Ishikawa (cell line): ENCODE measurements around the gene MARS1.

Experiments
- CEBPB ChIP-seq: IDR thresholded peaks from 2 replicates; pipeline ENCODE4 v1.6.1; 2012
- CREB1 ChIP-seq: IDR thresholded peaks from 2 replicates; pipeline ENCODE4 v1.6.1; 2012; ENCODE audit warnings: low read depth
- EGR1 ChIP-seq: IDR thresholded peaks from 2 replicates; pipeline ENCODE4 v1.6.1; 2012
- EP300 ChIP-seq: IDR thresholded peaks from 2 replicates; pipeline ENCODE4 v1.6.1; 2012; ENCODE audit warnings: borderline replicate concordance
- FOXM1 ChIP-seq: IDR thresholded peaks from 2 replicates; pipeline ENCODE4 v1.6.1; 2012; ENCODE audit warnings: low read depth, borderline replicate concordance
- MAX ChIP-seq: IDR thresholded peaks from 2 replicates; pipeline ENCODE4 v1.6.1; 2012
- NFIC ChIP-seq: IDR thresholded peaks from 2 replicates; pipeline ENCODE4 v1.6.1; 2012
- RAD21 ChIP-seq: IDR thresholded peaks from 2 replicates; pipeline ENCODE4 v1.6.1; 2012; ENCODE audit warnings: low read depth
- REST ChIP-seq: IDR thresholded peaks from 2 replicates; pipeline ENCODE4 v1.6.1; 2012; ENCODE audit warnings: low read depth, mild to moderate bottlenecking
- TAF1 ChIP-seq: IDR thresholded peaks from 2 replicates; pipeline ENCODE4 v1.6.1; 2012; ENCODE audit warnings: low read depth, mild to moderate bottlenecking
- TCF12 ChIP-seq: IDR thresholded peaks from 2 replicates; pipeline ENCODE4 v1.6.1; 2012; ENCODE audit warnings: low read depth
- TEAD4 ChIP-seq: IDR thresholded peaks from 2 replicates; pipeline ENCODE4 v1.6.1; 2012
- USF1 ChIP-seq: IDR thresholded peaks from 2 replicates; pipeline ENCODE4 v1.6.1; 2012
- YY1 ChIP-seq: IDR thresholded peaks from 2 replicates; pipeline ENCODE4 v1.6.1; 2012; ENCODE audit warnings: low read depth
- ZBTB7A ChIP-seq: IDR thresholded peaks from 2 replicates; pipeline ENCODE4 v1.6.1; 2012; ENCODE audit warnings: low read depth

Gene MARS1

GRCh38 chr12:57487597-57488401, at the start of gene MARS1:
MARS1 (plus strand) TSS chr12:57488068; CDS start chr12:57488091, 23 bp downstream.
- TF ChIP-seq MAX (peak; percentile 95), USF1 (peak; percentile 29; the same call in 1 of the 2 replicates), EGR1 (no peak), FOXM1 (no peak), EP300 (no peak), YY1 (peak; percentile 86), RAD21 (no peak), TAF1 (peak; percentile 88), REST (no peak), CREB1 (peak; percentile 38; the same call in 1 of the 2 replicates), TEAD4 (no peak), NFIC (peak; percentile 6; the same call in 1 of the 2 replicates), TCF12 (peak; percentile 67), CEBPB (peak; percentile 83), ZBTB7A (no peak)

- TF ChIP-seq CEBPB (no peak), TEAD4 (no peak), EP300 (no peak), TCF12 (no peak), NFIC (no peak), FOXM1 (no peak), EGR1 (no peak), YY1 (no peak), ZBTB7A (no peak), RAD21 (no peak), MAX (no peak), CREB1 (no peak), REST (no peak), TAF1 (no peak)
These were observed 49.5 kb upstream of the MARS1 start for GRCh38 chr12:57438400-57438799.

GRCh38 chr12:57439762-57440266, 48.1 kb upstream of the MARS1 start:
- TF ChIP-seq TAF1: no peak
- no peak for TF ChIP-seq USF1
- no peak for TF ChIP-seq YY1
- TF ChIP-seq EP300: no peak
- no peak for TF ChIP-seq EGR1
- TF ChIP-seq REST: no peak
- TF ChIP-seq FOXM1: no peak
- TF ChIP-seq ZBTB7A: no peak

GRCh38 chr12:57441846-57442427, 45.9 kb upstream of the MARS1 start:
- no peak for TF ChIP-seq USF1
- TF ChIP-seq EP300: no peak
- no peak for TF ChIP-seq NFIC
- TF ChIP-seq TEAD4: no peak
- TF ChIP-seq REST: no peak
- TF ChIP-seq YY1: no peak
- TF ChIP-seq CEBPB: no peak
- no peak for TF ChIP-seq CREB1
- no peak for TF ChIP-seq TAF1
- TF ChIP-seq TCF12: no peak
